K562 (cell line): ENCODE results near the gene RECQL5. TPM values are rescaled to one million over a fixed set of nuclear protein-coding genes. Genes with fewer than 3 reads are reported as not detected.

Experiments used
- ATAC-seq: fragments of 200-7000 bp; cut with Tn5 transposase; 3 replicates; pipeline ENCODE4 v1.9.1; 2020; ENCODE audit warnings: moderate library complexity
- BruUV-seq: library from RNA; stranded (reverse); fragments of 400-500 nt; replicated peaks from 2 replicates; lab custom pipeline; 2021; lab: Mats Ljungman, UMichigan
- CTCF ChIA-PET: fragments of 300-600 bp; formaldehyde crosslinking; extraction: SDS; loops from one replicate; lab custom pipeline; 2021; ENCODE audit warnings: low intra/inter-chr PET ratio; lab: Yijun Ruan, JAX
- POLR2A ChIA-PET: fragments of 300-600, 350-650 bp; sonication (Branson Sonifier 250); formaldehyde crosslinking; extraction: SDS; loops from one replicate; lab custom pipeline; 2021; ENCODE audit warnings: antibody characterized with exemption, inconsistent platforms; lab: Yijun Ruan, JAX
- DNase-seq, 4 experiments: peaks; one replicate each; pipeline versions ENCODE4 v3.0.0 to v3.0.0-alpha.2; 2011 to 2018; ENCODE audit warnings: low spot score in 3 of 4, mixed read lengths in 3 of 4; ENCODE audit errors: extremely low read depth in 1 of 4
- FAIRE-seq: peaks from 2 replicates; lab custom pipeline; 2011; peaks lifted over from hg19 to GRCh38; lab: Jason Lieb, UNC
- H2AFZ ChIP-seq: 2 replicates; pipeline ENCODE4 v1.6.0; 2011; ENCODE audit warnings: low read depth, low read length, control low read depth, inconsistent platforms
- H3K27ac ChIP-seq: fragments of 200-600 bp; 3 replicates; pipeline ENCODE4 v1.8.0; 2011; ENCODE audit warnings: low read depth, mild to moderate bottlenecking, control low read depth, inconsistent platforms, low read length, moderate library complexity, mixed read lengths; ENCODE audit errors: extremely low read depth
- H3K27me3 ChIP-seq, 2 experiments: fragments of 300-600 bp in 1 of 2; 2 replicates in 1 of 2; 3 replicates in 1 of 2; pipeline versions ENCODE4 v1.6.0 to v1.8.0; 2011; ENCODE audit warnings: inconsistent platforms in 2 of 2, low read length in 2 of 2, mild to moderate bottlenecking in 1 of 2, mixed read lengths in 1 of 2, moderate library complexity in 1 of 2; ENCODE audit not compliant: control insufficient read depth in 2 of 2, insufficient read depth in 2 of 2
- H3K36me3 ChIP-seq: fragments of 300-600 bp; 3 replicates; pipeline ENCODE4 v1.8.0; 2011; ENCODE audit warnings: mild to moderate bottlenecking, low read length, inconsistent platforms; ENCODE audit not compliant: control insufficient read depth, insufficient read depth
- H3K4me1 ChIP-seq, 2 experiments: fragments of 200-600 bp in 1 of 2; replicated peaks in 1 of 2; 2 replicates in 1 of 2; 3 replicates in 1 of 2; pipeline versions ENCODE4 v1.5.1 to v1.8.0; 2011; ENCODE audit warnings: inconsistent platforms in 2 of 2, low read length in 2 of 2, mild to moderate bottlenecking in 1 of 2, mixed read lengths in 1 of 2, moderate library complexity in 1 of 2; ENCODE audit not compliant: control insufficient read depth in 2 of 2, insufficient read depth in 2 of 2
- H3K4me2 ChIP-seq: 2 replicates; pipeline ENCODE4 v1.6.1; 2011; ENCODE audit warnings: low read length, control low read depth, inconsistent platforms, mixed read lengths; ENCODE audit not compliant: insufficient read depth
- H3K4me3 ChIP-seq: fragments of 200-600 bp; sonication (generic), shearing (Covaris generic); 2 replicates; pipeline ENCODE4 v1.5.1; 2016; ENCODE audit warnings: control low read depth, inconsistent platforms
- H3K79me2 ChIP-seq: fragments of 200-600 bp; 3 replicates; pipeline ENCODE4 v1.8.0; 2011; ENCODE audit warnings: low read length, inconsistent platforms; ENCODE audit not compliant: control insufficient read depth, insufficient read depth
- H3K9ac ChIP-seq, 2 experiments: 2 replicates each; pipeline versions ENCODE4 v1.6.0 to v1.6.1; 2011; ENCODE audit warnings: low read depth in 2 of 2, low read length in 2 of 2, control low read depth in 1 of 2, inconsistent platforms in 1 of 2, mild to moderate bottlenecking in 1 of 2, mixed read lengths in 1 of 2; ENCODE audit not compliant: insufficient read depth in 1 of 2
- H3K9me1 ChIP-seq: one replicate; pipeline ENCODE4 v1.6.0; 2011; ENCODE audit warnings: inconsistent platforms, mild to moderate bottlenecking, low read length, moderate library complexity; ENCODE audit not compliant: control insufficient read depth, insufficient read depth
- H3K9me3 ChIP-seq: replicated peaks from 2 replicates; pipeline ENCODE4 v1.5.1; 2011; ENCODE audit warnings: low read depth, low read length, inconsistent platforms; ENCODE audit not compliant: control insufficient read depth, insufficient read depth
- H4K20me1 ChIP-seq: replicated peaks from 2 replicates; pipeline ENCODE4 v1.6.1; 2011; ENCODE audit warnings: low read length, inconsistent platforms, mixed read lengths; ENCODE audit not compliant: control insufficient read depth, insufficient read depth
- HMG20A ChIP-seq: fragments of 450-650 bp; formaldehyde crosslinking; conservative IDR thresholded peaks from 2 replicates; pipeline ENCODE4 v1.4.0; 2020; ENCODE audit warnings: mild to moderate bottlenecking, mixed read lengths
- IFI16 ChIP-seq: fragments of 250-450 bp; sonication (Bioruptor Pico); IDR thresholded peaks from 2 replicates; pipeline ENCODE4 v2.1.2; 2022; ENCODE audit warnings: mild to moderate bottlenecking, inconsistent platforms
- WGBS: fragments of 100-300 bp; shearing (Covaris generic); methylation state at CpG from one replicate; pipeline ENCODE4 v1.1.6; 2016; ENCODE audit warnings: low coverage, mixed read lengths; ENCODE audit not compliant: insufficient coverage; ENCODE audit errors: missing lambda C conversion rate; 5-methylcytosine and 5-hydroxymethylcytosine counted together
- in situ Hi-C: fragments of 300-500 bp; cut with MboI; formaldehyde crosslinking; loops from 4 replicates; pipeline ENCODE4 v1.15.0; 2018; ENCODE audit warnings: inconsistent platforms, mixed read lengths
- intact Hi-C: fragments of 100-400 bp; cut with micrococcal nuclease; formaldehyde crosslinking; loops from 2 replicates; pipeline ENCODE4 v1.14.2; 2022
- polyA plus RNA-seq, 8 experiments: library from polyadenylated mRNA; depleted of rRNA in 4 of 8; stranded (reverse) in 5 of 8; unstranded in 3 of 8; fragments of >200 nt; fragmentation: Nextera tagmentation in 2 of 8; fragmentation: Illumina TruSeq in 1 of 8; extraction: Ambion mirVana in 2 of 8; extraction: Trizol in 1 of 8; gene quantifications; 2 replicates each; pipeline versions ENCODE4 v1.2.1 to v1.2.3, GENCODE V29; 2011 to 2014; ENCODE audit warnings: inconsistent platforms in 1 of 8, missing spikeins in 1 of 8
- total RNA-seq, 7 experiments: library from RNA; depleted of rRNA in 6 of 7; stranded (reverse); fragments of >200 nt in 6 of 7; fragmentation: Illumina TruSeq in 2 of 7; extraction: Trizol in 2 of 7; gene quantifications; 2 replicates each; pipeline versions ENCODE4 v1.2.1 to v1.2.3, GENCODE V29; 2011 to 2021; ENCODE audit warnings: low replicate concordance in 1 of 7
- TF ChIP-seq, protein P1 (sequence below), 3 experiments: fragments of 200-800 bp in 1 of 3; fragments of 250-450 bp in 1 of 3; fragments of 450-650 bp in 1 of 3; sonication (Bioruptor Pico) in 1 of 3; sonication (Bioruptor generic) in 1 of 3; formaldehyde crosslinking in 1 of 3; IDR thresholded peaks; 2 replicates each; pipeline versions ENCODE4 v1.6.1 to v1.8.0; 2016 to 2022; ENCODE audit warnings: mild to moderate bottlenecking in 2 of 3, missing genetic modification characterization in 2 of 3, missing compliant biosample characterization in 1 of 3, moderate library complexity in 1 of 3
- TF ChIP-seq, protein P2 (sequence below): IDR thresholded peaks from 2 replicates; pipeline ENCODE4 v1.6.1; 2011; ENCODE audit warnings: borderline replicate concordance, low read depth, mild to moderate bottlenecking, moderate library complexity, low read length; ENCODE audit not compliant: insufficient read depth, poor library complexity, severe bottlenecking
- TF ChIP-seq, protein P3 (sequence below): fragments of 450-650 bp; formaldehyde crosslinking; IDR thresholded peaks from 2 replicates; pipeline ENCODE4 v1.4.0; 2020; ENCODE audit warnings: mild to moderate bottlenecking, mixed read lengths

Gene RECQL5
- total and polyA plus RNA-seq, 9 of the 15 experiments (the other 6 are each of a cell fraction or from before 2014, with no cell fraction given): 4.1 to 34.8 (median 16.4) TPM

DNA sequence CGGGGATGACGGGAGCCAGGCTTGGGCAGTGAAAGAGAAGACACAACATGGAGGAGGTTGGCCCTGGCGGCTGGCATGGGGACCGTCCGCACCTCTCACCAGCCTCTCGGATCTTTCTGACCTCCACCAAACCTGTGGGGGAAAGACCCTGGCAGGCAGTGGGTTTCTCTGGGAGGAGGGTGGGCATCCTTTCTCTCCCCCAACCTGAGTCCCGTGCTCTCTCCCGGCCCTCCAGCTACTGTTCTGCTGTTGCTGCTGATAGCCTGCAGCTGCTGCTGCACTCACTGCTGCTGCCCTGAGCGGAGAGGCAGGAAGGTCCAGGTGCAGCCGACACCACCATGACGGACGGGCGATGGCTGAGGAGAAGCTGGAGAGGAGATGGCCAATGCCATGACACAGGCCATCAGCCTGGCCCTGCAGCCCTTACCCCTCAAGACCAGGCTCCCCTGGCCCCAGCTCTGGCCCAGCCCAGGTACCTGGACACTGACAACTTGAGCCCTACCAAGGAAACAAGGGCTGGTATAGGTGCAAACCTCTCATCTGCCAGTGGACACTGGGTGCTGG is 26.3 kb downstream of the RECQL5 start:
- Histone ChIP-seq H3K27ac (no peak overlapping the region), H4K20me1 (0 out of 2 replicates have a peak, but pooled peaks cover 6% of the 10 kb centered on the region), H3K9ac (no peak overlapping the region), H2AFZ (no peak overlapping the region), H3K4me2 (no peak overlapping the region), H3K9me1 (no peaks in the 10 kb centered on the region), H3K36me3 (peaks cover 3% of the 10 kb centered on the region; the same call in 1 of the 3 replicates), H3K9me3 (no peaks in the 10 kb centered on the region), H3K79me2 (no peaks in the 10 kb centered on the region), H3K4me3 (no peak overlapping the region), H3K27me3 (no peaks in the 10 kb centered on the region), H3K4me1 (peaks cover 15 to 36% of the 10 kb centered on the region in 2 experiments; a peak in 4 of 5 replicates)
- 96% methylated on average over 13 of the region's 13 CpGs for WGBS
- intact Hi-C loops (no loop called here), in situ Hi-C loops (no loop called here)
- BruUV-seq: no TSS peak
- DNase-seq: no peak
- TF ChIP-seq, protein P1, sequence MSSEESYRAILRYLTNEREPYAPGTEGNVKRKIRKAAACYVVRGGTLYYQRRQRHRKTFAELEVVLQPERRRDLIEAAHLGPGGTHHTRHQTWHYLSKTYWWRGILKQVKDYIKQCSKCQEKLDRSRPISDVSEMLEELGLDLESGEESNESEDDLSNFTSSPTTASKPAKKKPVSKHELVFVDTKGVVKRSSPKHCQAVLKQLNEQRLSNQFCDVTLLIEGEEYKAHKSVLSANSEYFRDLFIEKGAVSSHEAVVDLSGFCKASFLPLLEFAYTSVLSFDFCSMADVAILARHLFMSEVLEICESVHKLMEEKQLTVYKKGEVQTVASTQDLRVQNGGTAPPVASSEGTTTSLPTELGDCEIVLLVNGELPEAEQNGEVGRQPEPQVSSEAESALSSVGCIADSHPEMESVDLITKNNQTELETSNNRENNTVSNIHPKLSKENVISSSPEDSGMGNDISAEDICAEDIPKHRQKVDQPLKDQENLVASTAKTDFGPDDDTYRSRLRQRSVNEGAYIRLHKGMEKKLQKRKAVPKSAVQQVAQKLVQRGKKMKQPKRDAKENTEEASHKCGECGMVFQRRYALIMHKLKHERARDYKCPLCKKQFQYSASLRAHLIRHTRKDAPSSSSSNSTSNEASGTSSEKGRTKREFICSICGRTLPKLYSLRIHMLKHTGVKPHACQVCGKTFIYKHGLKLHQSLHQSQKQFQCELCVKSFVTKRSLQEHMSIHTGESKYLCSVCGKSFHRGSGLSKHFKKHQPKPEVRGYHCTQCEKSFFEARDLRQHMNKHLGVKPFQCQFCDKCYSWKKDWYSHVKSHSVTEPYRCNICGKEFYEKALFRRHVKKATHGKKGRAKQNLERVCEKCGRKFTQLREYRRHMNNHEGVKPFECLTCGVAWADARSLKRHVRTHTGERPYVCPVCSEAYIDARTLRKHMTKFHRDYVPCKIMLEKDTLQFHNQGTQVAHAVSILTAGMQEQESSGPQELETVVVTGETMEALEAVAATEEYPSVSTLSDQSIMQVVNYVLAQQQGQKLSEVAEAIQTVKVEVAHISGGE (CRISPR knock-in tag; IDR thresholded peaks at IDR 0.05): peak in 1 of 3 experiments; percentile 30; a peak in 1 of 6 replicates
- TF ChIP-seq HMG20A (CRISPR knock-in tag) (no peak), IFI16 (CRISPR knock-in tag) (no peak)
- TF ChIP-seq, protein P2, sequence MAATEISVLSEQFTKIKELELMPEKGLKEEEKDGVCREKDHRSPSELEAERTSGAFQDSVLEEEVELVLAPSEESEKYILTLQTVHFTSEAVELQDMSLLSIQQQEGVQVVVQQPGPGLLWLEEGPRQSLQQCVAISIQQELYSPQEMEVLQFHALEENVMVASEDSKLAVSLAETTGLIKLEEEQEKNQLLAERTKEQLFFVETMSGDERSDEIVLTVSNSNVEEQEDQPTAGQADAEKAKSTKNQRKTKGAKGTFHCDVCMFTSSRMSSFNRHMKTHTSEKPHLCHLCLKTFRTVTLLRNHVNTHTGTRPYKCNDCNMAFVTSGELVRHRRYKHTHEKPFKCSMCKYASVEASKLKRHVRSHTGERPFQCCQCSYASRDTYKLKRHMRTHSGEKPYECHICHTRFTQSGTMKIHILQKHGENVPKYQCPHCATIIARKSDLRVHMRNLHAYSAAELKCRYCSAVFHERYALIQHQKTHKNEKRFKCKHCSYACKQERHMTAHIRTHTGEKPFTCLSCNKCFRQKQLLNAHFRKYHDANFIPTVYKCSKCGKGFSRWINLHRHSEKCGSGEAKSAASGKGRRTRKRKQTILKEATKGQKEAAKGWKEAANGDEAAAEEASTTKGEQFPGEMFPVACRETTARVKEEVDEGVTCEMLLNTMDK: no peak
- TF ChIP-seq, protein P3, sequence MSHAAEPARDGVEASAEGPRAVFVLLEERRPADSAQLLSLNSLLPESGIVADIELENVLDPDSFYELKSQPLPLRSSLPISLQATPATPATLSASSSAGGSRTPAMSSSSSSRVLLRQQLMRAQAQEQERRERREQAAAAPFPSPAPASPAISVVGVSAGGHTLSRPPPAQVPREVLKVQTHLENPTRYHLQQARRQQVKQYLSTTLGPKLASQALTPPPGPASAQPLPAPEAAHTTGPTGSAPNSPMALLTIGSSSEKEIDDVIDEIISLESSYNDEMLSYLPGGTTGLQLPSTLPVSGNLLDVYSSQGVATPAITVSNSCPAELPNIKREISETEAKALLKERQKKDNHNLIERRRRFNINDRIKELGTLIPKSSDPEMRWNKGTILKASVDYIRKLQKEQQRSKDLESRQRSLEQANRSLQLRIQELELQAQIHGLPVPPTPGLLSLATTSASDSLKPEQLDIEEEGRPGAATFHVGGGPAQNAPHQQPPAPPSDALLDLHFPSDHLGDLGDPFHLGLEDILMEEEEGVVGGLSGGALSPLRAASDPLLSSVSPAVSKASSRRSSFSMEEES: no peak
- no peak for ATAC-seq
- ChIA-PET CTCF (no interaction called here), POLR2A (interaction anchor here (0.6 to 1.2 kb wide), 3 partner anchors 8 to 180 kb away, joined by 3 to 6 read pairs (median 4); partner anchors contain the start of gene SMIM5)
- no peak for FAIRE-seq
